ENCODE data around the gene TMBIM6.
"Not testable (repeated sequence)": the region's sequence is repeated elsewhere in the genome, so short reads cannot be mapped to it uniquely, and the experiment has no call there.

Gene TMBIM6

GRCh38 chr12:49728446-49728845, 12.9 kb upstream of the TMBIM6 start:
- no peak for DNase-seq (ENCODE audit: low read depth)

GRCh38 chr12:49730050-49730449, 11.3 kb upstream of the TMBIM6 start:
- DNase-seq (ENCODE audit: low read depth): no peak

- no peak for DNase-seq (ENCODE audit: low read depth)
Measured at GRCh38 chr12:49730568-49731101, 10.7 kb upstream of the TMBIM6 start.

GRCh38 chr12:49733219-49734017, 7.9 kb upstream of the TMBIM6 start:
- DNase-seq (ENCODE audit: low read depth): no peak

- not testable (repeated sequence) for DNase-seq (ENCODE audit: low read depth)
Measured at GRCh38 chr12:49734900-49735299, 6.5 kb upstream of the TMBIM6 start.

- DNase-seq (ENCODE audit: low read depth): not testable (repeated sequence)
Measured at GRCh38 chr12:49738721-49739120, 2.6 kb upstream of the TMBIM6 start.

GRCh38 chr12:49740277-49740676, 1.1 kb upstream of the TMBIM6 start:
- DNase-seq (ENCODE audit: low read depth): not testable (repeated sequence)

- DNase-seq (ENCODE audit: low read depth): peak; percentile 66
Measured at GRCh38 chr12:49741882-49742620, 694 bp downstream of the TMBIM6 start.

DNA sequence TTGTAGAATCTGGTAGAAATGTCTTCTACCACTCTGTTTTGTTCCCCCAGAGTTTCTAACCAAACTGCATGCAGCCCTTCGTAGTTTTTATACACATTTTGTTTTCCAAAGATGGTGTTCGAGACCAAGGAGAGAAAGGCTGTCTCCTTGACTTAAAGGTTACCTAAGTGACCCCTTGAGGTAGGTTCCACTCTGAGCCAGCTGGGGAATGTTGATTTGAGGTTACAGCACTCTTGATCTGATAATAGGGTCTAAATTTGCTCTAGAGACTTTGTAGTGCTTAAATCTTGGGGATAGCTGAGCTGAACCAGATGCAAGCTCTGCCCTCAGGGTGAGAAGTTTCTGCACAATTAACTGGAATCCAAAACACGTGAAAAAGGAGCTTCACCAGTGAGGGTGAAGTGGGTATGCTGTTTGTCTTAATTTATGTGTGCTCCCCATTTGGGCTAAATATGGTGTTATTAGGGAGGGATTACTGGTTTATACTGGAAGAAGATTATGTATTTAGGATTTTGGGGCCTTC, 3.1 kb downstream of the TMBIM6 start:
- DNase-seq (ENCODE audit: low read depth): no peak

- no peak for DNase-seq (ENCODE audit: low read depth)
Measured at GRCh38 chr12:49748306-49748705, 6.9 kb downstream of the TMBIM6 start.

- DNase-seq (ENCODE audit: low read depth): no peak
Measured at GRCh38 chr12:49748800-49749199, 7.4 kb downstream of the TMBIM6 start.

DNA sequence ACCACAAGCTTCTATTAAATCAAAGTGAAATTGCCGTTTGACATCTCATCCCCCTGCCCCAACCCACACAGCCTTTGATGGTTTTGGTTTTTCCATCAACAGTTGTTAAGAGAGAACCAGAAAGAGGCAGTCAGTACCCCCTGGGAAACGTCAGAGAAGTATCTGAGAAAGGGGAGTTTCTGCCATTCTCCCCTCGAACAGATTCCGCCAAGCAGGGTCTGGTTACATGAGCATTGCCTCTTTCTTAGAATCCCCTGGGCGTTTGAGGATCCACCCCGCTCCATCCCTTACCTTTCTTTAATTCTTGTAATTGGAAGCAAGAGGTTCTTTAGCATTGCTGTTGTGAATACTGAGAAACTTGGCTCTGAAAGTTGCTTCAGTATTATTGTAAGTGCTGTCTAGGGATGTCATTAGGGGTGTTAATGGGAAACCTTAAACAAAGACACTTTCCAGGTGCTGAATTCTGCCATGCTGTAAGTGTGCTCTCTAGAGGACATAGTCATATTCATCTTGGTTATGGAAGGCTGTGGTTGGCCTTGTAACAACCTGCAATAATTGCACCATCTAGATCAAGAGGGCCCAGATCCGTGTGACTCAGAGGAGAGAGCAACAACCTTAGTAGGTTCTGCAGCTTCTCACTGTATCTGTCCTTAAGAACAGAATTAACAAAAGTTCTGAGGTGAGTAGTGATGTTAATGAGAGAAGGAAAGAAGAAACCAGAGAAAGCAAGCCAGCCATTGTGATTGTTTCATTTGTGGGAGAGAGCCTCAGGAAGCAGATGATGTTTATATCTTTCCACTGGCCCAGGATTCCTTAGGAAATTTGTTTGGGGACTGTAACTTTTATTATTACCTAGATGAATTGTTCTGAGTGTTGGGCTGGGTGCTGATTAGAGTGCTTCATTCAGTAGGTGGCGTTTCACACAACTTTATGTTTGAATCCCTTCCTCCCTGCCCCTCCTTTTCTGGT, 9.0 kb downstream of the TMBIM6 start:
- no peak for DNase-seq (ENCODE audit: low read depth)

GRCh38 chr12:49750996-49751393, 9.6 kb downstream of the TMBIM6 start:
- DNase-seq (ENCODE audit: low read depth): no peak

DNA sequence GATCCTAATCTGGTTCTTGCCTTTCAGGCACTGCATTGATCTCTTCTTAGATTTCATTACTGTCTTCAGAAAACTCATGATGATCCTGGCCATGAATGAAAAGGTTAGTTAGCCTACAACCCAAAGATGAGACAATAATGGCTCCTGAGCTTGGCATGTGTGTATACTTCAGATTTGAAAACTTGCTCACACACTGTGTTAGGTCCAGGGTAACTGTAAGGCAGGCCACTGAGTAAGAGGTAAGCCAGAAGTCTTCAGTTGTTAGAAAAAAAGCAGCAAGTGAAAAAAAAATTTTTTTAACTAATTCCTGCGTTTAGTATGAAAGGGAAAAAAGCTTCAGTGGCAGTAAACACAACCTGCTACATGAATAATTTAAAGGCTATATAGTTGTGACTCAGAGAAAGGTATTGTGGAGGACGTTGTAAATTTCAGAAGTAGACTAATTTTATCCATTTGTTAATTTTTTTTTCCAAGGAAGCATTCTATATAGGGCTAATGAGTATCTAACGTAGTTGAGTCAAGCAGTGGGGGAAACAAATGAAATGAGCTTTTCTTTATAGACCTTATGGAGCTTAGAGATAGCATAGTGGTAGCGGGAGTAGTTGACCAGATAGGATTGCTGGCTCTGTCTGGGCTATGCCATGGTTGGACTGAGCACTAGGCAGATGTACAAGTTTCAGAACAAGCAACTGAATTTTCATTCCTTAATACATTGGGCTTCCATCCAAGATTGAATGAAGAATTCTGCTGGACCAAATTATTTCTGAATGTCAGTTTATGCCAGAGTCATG, 20.5 kb downstream of the TMBIM6 start:
- DNase-seq (ENCODE audit: low read depth): no peak

GRCh38 chr12:49762468-49762847, 21.1 kb downstream of the TMBIM6 start:
- no peak for DNase-seq (ENCODE audit: low read depth)

- no peak for DNase-seq (ENCODE audit: low read depth)
Measured at GRCh38 chr12:49763006-49763591, 21.7 kb downstream of the TMBIM6 start.

DNA sequence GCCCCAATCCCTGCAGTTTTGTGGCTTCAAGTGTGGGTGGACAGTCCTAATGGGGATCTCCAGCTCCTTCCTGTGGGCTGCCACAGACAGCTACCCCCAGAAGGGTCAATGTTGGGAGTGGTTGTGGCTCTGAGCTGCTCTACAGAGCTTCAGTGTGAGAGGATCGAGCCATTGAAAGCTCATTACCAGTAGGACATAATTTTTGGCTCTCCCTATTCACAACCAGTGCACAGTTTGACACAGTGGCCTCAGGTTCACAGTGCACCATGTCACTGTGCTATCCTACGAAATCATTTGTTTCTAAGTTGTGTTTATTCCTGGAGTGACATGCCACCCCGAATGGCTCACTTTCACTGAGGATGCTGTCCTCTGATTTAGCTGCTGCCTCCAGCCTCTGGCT, 22.8 kb downstream of the TMBIM6 start:
- no peak for DNase-seq (ENCODE audit: low read depth)

- no peak for DNase-seq (ENCODE audit: low read depth)
Measured at GRCh38 chr12:49766115-49766455, 24.7 kb downstream of the TMBIM6 start.

DNA sequence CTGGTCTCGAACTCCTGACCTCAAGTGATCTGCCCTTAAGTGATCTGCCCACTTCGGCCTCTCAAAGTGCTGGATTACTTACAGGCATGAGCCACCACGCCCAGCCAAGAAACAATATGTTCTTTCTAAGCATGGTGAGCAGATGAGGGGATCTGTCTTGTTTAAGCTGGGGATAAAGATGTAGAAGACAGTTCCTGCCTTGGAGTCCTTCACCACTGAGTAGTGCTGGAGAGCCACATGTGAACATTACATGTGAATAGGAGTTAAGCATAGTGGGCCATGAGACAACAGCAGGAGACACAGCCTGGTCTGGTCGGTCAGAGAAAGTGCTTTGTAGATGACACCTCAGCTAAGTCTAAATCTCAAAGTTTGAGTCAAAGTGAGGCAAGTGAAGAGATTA, 26.0 kb downstream of the TMBIM6 start:
- no peak for DNase-seq (ENCODE audit: low read depth)

GRCh38 chr12:49773102-49773501, 31.7 kb downstream of the TMBIM6 start:
- not testable (repeated sequence) for DNase-seq (ENCODE audit: low read depth)

GRCh38 chr12:49776413-49776812, 35.1 kb downstream of the TMBIM6 start:
- peak; percentile 29 for DNase-seq (ENCODE audit: low read depth)

Measured in HS-27A (cell line).